Measurements from ENCODE around the gene EZH2. TPM values are rescaled to one million over a fixed set of nuclear protein-coding genes. Genes with fewer than 3 reads are reported as not detected.

EZH2 gene
- total RNA-seq, 1 donor from 2014 or later, result 6.6 TPM

DNA sequence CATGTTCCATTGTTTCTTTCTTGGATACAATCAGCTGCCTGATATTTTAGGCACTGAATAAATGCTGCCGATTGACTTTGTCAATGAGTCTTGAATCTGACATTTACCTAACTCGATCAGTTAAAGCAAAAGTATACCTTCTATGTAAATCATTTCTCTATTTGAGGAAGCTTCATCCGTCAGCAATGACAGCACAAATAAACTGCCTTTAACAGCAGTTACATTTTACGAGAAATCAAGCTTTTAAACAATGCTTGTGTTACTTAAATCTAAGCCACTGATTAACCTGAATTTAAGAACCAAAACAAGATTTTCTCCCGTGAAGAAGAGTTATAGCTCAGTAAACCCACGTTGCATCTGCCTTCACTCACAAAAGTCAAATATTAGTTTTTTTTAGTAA, 114.1 kb downstream of the EZH2 start:
- Histone ChIP-seq H3K27me3 (ENCODE audit: control insufficient read depth, insufficient read depth, low read length) (no peaks in the 10 kb centered on the region), H3K4me3 (ENCODE audit: low read depth, low read length) (no peak overlapping the region), H3K36me3 (ENCODE audit: control insufficient read depth, insufficient read depth, low read length) (peaks cover 5% of the 10 kb centered on the region)
- TF ChIP-seq, protein P1, sequence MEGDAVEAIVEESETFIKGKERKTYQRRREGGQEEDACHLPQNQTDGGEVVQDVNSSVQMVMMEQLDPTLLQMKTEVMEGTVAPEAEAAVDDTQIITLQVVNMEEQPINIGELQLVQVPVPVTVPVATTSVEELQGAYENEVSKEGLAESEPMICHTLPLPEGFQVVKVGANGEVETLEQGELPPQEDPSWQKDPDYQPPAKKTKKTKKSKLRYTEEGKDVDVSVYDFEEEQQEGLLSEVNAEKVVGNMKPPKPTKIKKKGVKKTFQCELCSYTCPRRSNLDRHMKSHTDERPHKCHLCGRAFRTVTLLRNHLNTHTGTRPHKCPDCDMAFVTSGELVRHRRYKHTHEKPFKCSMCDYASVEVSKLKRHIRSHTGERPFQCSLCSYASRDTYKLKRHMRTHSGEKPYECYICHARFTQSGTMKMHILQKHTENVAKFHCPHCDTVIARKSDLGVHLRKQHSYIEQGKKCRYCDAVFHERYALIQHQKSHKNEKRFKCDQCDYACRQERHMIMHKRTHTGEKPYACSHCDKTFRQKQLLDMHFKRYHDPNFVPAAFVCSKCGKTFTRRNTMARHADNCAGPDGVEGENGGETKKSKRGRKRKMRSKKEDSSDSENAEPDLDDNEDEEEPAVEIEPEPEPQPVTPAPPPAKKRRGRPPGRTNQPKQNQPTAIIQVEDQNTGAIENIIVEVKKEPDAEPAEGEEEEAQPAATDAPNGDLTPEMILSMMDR (IDR thresholded peaks at IDR 0.05; ENCODE audit: insufficient read depth, low read length, severe bottlenecking), result no peak
- no peak for DNase-seq (ENCODE audit: low read depth)
- FAIRE-seq, result no peak

DNA sequence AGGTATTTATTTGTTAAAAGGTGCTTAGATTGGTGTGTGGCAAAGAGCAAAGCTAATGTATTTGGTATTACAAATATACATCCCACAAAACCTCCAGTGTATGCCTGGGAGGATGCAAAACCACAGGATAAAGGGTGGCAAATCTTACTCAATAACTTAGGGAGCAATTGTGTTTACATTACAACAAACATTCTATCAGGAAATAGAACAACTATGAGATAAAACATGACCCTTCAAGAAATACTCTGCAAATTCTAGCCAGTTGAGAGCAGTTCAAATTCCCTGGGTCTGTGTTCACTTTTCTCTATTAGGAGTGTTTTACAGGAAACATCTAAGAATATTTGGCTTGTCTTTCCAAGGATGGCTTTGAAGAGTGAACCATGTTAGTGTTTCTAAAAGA, 120.5 kb downstream of the EZH2 start:
- H3K36me3 ChIP-seq (ENCODE audit: control insufficient read depth, insufficient read depth, low read length), result peaks cover 8% of the 10 kb centered on the region
- FAIRE-seq, result no peak

DNA sequence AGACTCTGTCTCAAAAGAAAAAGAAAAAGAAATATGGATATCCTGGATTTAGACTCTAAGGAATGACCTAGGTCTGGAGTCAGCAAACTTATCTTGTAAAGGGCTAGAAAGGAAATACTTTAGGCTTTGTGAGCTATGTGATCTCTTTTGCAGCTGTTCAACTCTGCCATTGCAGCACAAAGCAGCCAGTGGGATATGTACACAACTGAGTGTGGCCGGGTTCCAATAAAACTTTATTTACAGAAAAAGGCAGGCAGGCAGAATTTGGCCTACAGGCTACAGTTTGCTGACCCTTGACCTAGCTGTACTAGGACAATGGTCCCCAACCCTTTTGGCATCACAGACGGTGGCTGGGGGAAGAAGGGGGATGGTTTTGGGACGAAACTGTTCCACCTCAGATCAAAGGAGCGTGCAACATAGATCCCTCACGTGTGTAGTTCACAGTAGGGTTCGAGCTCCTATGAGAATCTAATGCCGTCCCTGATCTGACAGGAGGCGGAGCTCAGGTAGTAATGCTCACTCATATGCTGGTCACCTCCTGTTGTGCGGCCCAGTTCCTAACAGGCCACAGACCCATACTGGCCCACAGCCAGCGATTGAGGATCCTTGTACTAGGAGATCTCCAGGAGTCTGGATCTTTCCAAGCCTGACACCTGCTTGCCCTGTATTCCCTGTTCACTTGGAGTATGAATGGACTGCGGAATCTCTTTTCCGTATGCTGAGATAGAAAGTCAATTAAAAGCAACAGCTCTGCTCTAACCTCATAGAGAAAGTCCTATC, 122.4 kb downstream of the EZH2 start:
- no peak for FAIRE-seq
- Histone ChIP-seq H3K27me3 (ENCODE audit: control insufficient read depth, insufficient read depth, low read length) (no peaks in the 10 kb centered on the region), H3K36me3 (ENCODE audit: control insufficient read depth, insufficient read depth, low read length) (peaks cover 9% of the 10 kb centered on the region), H3K4me3 (ENCODE audit: low read depth, low read length) (no peak overlapping the region)
- TF ChIP-seq, protein P1 (IDR thresholded peaks at IDR 0.05; ENCODE audit: insufficient read depth, low read length, severe bottlenecking), result no peak
- DNase-seq (ENCODE audit: low read depth), result no peak

More for the DNA sequence above, 120.5 kb downstream of the EZH2 start:
- H3K27me3 ChIP-seq (ENCODE audit: control insufficient read depth, insufficient read depth, low read length), result no peaks in the 10 kb centered on the region
- H3K4me3 ChIP-seq (ENCODE audit: low read depth, low read length), result no peak overlapping the region
- TF ChIP-seq, protein P1 (IDR thresholded peaks at IDR 0.05; ENCODE audit: insufficient read depth, low read length, severe bottlenecking), result no peak
- DNase-seq (ENCODE audit: low read depth), result no peak

Other genes with a start within 250 kb of the EZH2 start
- gene CUL1, start 185.4 kb downstream of the EZH2 start, total RNA-seq, result 40.5 and 41.3 TPM in 2 replicates
- 219 and 414 TPM in 2 replicates for gene PDIA4, start 144.2 kb upstream of the EZH2 start, total RNA-seq
- gene ZNF786, start 206.4 kb upstream of the EZH2 start, total RNA-seq, result 8.4 and 9.0 TPM in 2 replicates
- 3.7 TPM in 2 replicates for gene ZNF425, start 242.0 kb upstream of the EZH2 start, total RNA-seq